AG09309 (cell line): ENCODE results near the gene VAMP4.
A peak's percentile ranks its signal among the peaks of the same experiment; 100 is the strongest.

Source experiments
- DNase-seq: peaks from one replicate; pipeline ENCODE4 v3.0.0-alpha.2; 2010; ENCODE audit warnings: low read depth
- H3K4me3 ChIP-seq: 2 replicates; pipeline ENCODE4 v1.5.1; 2011; ENCODE audit warnings: mild to moderate bottlenecking, low read depth, low read length, moderate library complexity; ENCODE audit not compliant: control insufficient read depth
- TF ChIP-seq, protein P1 (sequence below): IDR thresholded peaks from 2 replicates; pipeline ENCODE4 v1.5.1; 2011; ENCODE audit warnings: mild to moderate bottlenecking, low read depth, low read length, inconsistent platforms; ENCODE audit not compliant: insufficient read depth, control insufficient read depth; ENCODE audit errors: missing control alignments

The VAMP4 gene

DNA sequence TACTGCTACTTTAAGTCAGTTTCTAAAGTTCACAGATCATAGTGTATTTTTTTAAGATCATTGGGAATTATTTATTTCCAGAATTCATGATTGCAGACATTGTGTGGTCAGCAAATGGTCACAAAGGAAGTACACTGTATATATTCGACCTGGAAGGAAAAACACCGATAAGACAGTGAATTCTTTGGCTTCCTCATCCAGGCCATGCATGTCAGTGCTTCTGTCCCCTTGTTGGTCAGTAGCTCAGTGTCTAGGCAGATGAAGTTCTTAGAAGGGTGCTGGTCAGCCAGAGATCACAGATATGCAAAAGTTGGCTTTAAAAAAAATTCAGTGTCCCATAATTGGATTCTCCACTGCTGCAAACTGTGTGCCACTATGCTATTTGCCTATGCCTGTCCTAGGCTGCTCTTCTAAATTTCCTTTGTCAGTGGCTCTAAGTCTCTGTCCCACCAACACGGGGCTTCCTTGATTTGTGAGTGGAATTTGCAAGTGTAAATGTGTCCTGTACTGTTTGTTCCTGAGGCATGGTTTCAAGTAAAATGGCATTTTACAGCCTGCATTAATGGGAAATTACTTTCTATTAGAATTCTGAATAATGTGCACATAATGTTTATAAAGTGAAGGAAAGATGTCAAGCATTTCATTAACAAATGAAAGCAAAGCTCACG is 12.0 kb upstream of the VAMP4 start:
- TF ChIP-seq, protein P1, sequence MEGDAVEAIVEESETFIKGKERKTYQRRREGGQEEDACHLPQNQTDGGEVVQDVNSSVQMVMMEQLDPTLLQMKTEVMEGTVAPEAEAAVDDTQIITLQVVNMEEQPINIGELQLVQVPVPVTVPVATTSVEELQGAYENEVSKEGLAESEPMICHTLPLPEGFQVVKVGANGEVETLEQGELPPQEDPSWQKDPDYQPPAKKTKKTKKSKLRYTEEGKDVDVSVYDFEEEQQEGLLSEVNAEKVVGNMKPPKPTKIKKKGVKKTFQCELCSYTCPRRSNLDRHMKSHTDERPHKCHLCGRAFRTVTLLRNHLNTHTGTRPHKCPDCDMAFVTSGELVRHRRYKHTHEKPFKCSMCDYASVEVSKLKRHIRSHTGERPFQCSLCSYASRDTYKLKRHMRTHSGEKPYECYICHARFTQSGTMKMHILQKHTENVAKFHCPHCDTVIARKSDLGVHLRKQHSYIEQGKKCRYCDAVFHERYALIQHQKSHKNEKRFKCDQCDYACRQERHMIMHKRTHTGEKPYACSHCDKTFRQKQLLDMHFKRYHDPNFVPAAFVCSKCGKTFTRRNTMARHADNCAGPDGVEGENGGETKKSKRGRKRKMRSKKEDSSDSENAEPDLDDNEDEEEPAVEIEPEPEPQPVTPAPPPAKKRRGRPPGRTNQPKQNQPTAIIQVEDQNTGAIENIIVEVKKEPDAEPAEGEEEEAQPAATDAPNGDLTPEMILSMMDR: no peak
- no peak overlapping the region for H3K4me3 ChIP-seq
- DNase-seq: no peak

GRCh38 chr1:171753182-171753581 is 11.3 kb upstream of the VAMP4 start:
- no peak overlapping the region for H3K4me3 ChIP-seq
- TF ChIP-seq, protein P1: no peak
- DNase-seq: no peak

DNA sequence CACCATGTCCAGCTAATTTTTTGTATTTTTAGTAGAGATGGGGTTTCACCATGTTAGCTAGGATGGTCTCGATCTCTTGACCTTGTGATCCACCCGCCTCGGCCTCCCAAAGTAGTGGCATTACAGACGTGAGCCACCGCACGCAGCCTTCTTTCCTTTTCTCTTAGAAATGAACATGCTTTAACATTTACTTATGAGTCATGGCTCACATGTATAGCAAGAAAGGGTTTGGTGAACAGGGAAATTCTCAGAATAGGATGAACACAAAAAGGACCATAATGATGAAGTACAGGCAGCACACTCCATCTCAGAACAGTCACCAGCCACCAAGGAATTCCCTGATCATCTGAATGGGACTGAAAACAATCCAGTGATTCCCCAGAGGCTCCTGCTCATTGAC is 9.4 kb upstream of the VAMP4 start:
- TF ChIP-seq, protein P1: no peak
- DNase-seq: no peak
- no peak overlapping the region for H3K4me3 ChIP-seq

GRCh38 chr1:171748651-171749050 is 6.8 kb upstream of the VAMP4 start:
- TF ChIP-seq, protein P1: no peak
- DNase-seq: no peak
- no peak overlapping the region for H3K4me3 ChIP-seq

DNA sequence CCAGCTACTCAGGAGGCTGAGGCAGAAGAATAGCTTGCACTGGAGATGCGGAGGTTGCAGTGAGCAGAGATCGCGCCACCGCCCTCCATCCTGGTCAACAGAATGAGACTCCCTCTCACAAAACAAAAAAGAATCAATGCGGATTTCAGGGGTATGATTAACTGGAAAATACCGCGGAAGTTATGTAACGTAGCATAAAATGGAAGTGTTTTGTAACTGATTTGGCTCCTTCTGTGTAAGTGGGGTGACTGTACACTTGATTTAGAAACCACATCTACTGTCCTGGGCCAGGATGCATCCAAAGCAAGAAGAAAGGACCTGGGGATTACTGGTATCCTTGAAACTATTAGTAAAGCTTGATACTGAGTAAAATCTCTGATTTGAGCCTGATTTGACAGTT is 3.1 kb upstream of the VAMP4 start:
- TF ChIP-seq, protein P1: no peak
- no peak for DNase-seq
- H3K4me3 ChIP-seq: no peak overlapping the region

- TF ChIP-seq, protein P1: no peak
- H3K4me3 ChIP-seq: peak overlapping the region; percentile 89
- peak; percentile 52 for DNase-seq
These were observed 1.4 kb upstream of the VAMP4 start for GRCh38 chr1:171743081-171743870.

DNA sequence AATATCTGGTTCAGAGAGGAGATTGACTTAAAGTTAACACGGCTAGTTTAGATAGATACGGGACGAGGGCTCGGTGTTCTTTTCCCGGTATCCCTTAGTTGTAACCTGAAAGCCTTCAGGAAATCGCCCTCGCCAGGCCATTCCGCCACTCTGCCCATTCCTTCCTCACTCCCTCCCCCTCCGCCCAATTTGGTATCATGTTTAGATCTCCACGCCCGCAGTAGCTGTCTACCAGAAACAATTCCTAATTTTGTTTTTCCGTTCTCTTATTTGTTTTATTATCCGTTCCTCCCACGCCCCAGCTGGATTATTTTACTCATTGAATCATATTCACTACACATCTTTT is 685 bp upstream of the VAMP4 start:
- TF ChIP-seq, protein P1: no peak
- peak overlapping the region; percentile 89 for H3K4me3 ChIP-seq
- DNase-seq: no peak
